Caco-2 (cell line): ENCODE results near the gene PDSS2. TPM values are rescaled to one million over a fixed set of nuclear protein-coding genes. Genes with fewer than 3 reads are reported as not detected.
A peak's percentile ranks its signal among the peaks of the same experiment; 100 is the strongest.

Source experiments
- BruUV-seq: library from RNA; stranded (reverse); fragments of 400-500 nt; replicated peaks from 2 replicates; lab custom pipeline; 2021; lab: Mats Ljungman, UMichigan
- CTCF ChIA-PET: fragments of 300-600 bp; sonication (Branson Sonifier 250); formaldehyde crosslinking; loops from one replicate; lab custom pipeline; 2022; ENCODE audit warnings: antibody characterized with exemption; lab: Charles Lee
- POLR2A ChIA-PET: fragments of 300-600 bp; sonication (Branson Sonifier 250); formaldehyde crosslinking; loops from one replicate; lab custom pipeline; 2022; ENCODE audit warnings: antibody characterized with exemption; lab: Charles Lee
- DNase-seq, 2 experiments: peaks; one replicate each; pipeline versions ENCODE4 v3.0.0 to v3.0.0-alpha.2; 2020 to 2022
- H3K27me3 ChIP-seq: replicated peaks from 2 replicates; pipeline ENCODE4 v1.6.0; 2011; ENCODE audit warnings: low read length; ENCODE audit not compliant: control insufficient read depth, insufficient read depth
- H3K36me3 ChIP-seq: 2 replicates; pipeline ENCODE4 v1.5.1; 2011; ENCODE audit warnings: low read length; ENCODE audit not compliant: control insufficient read depth, insufficient read depth
- H3K4me1 ChIP-seq: fragments of 250-450 bp; sonication (Bioruptor Pico); 2 replicates; pipeline ENCODE4 v1.5.1; 2020; ENCODE audit warnings: mild to moderate bottlenecking
- H3K4me3 ChIP-seq: 2 replicates; pipeline ENCODE4 v1.5.1; 2011; ENCODE audit warnings: low read depth, mild to moderate bottlenecking, control low read depth, low read length
- H3K9me3 ChIP-seq: fragments of 250-450 bp; sonication (Bioruptor Pico); 2 replicates; pipeline ENCODE4 v1.5.1; 2020; ENCODE audit warnings: mild to moderate bottlenecking, moderate library complexity
- H3K27ac Mint-ChIP-seq: one replicate; pipeline ENCODE4 v1.8.0; 2022; ENCODE audit warnings: mixed read lengths; ENCODE audit not compliant: unreplicated experiment
- H3K27me3 Mint-ChIP-seq: one replicate; pipeline ENCODE4 v1.8.0; 2022; ENCODE audit warnings: mixed read lengths; ENCODE audit not compliant: insufficient read depth, unreplicated experiment
- H3K36me3 Mint-ChIP-seq: one replicate; pipeline ENCODE4 v1.8.0; 2022; ENCODE audit warnings: mild to moderate bottlenecking, mixed read lengths; ENCODE audit not compliant: insufficient read depth, unreplicated experiment
- H3K4me1 Mint-ChIP-seq: one replicate; pipeline ENCODE4 v1.8.0; 2022; ENCODE audit warnings: low read depth, mixed read lengths; ENCODE audit not compliant: unreplicated experiment
- H3K4me3 Mint-ChIP-seq: one replicate; pipeline ENCODE4 v1.8.0; 2022; ENCODE audit warnings: mild to moderate bottlenecking, moderate library complexity, mixed read lengths; ENCODE audit not compliant: unreplicated experiment
- H3K9me3 Mint-ChIP-seq: one replicate; pipeline ENCODE4 v1.8.0; 2022; ENCODE audit warnings: mixed read lengths; ENCODE audit not compliant: unreplicated experiment
- CTCF ChIP-seq, 2 experiments: fragments of 200-600 bp in 1 of 2; IDR thresholded peaks; 1 replicate in 1 of 2; 2 replicates in 1 of 2; pipeline versions ENCODE4 v1.5.1 to v1.8.0; 2011 to 2022; ENCODE audit warnings: antibody characterized with exemption in 1 of 2, control low read depth in 1 of 2, inconsistent platforms in 1 of 2, low read depth in 1 of 2, low read length in 1 of 2, mild to moderate bottlenecking in 1 of 2, moderate library complexity in 1 of 2; ENCODE audit not compliant: insufficient read depth in 1 of 2, severe bottlenecking in 1 of 2, unreplicated experiment in 1 of 2
- intact Hi-C: fragments of 100-400 bp; cut with micrococcal nuclease; formaldehyde crosslinking; loops from one replicate; pipeline ENCODE4 v1.10.0; 2022; ENCODE audit not compliant: unreplicated experiment
- total RNA-seq: library from RNA; stranded (reverse); gene quantifications from 2 replicates; pipeline ENCODE4 v1.2.3, GENCODE V29; 2022

PDSS2 gene
- total RNA-seq, 1 experiment from 2014 or later, result 10.3 TPM

- H3K27me3 Mint-ChIP-seq, result no peaks in the 10 kb centered on the region
- H3K4me1 ChIP-seq, result peaks cover 7% of the 10 kb centered on the region; the same call in 1 of the 2 replicates
- no peaks in the 10 kb centered on the region for H3K27me3 ChIP-seq
- peak within 1 kb of the TSS; percentile 84 for H3K4me3 ChIP-seq
- TF ChIP-seq CTCF (IDR thresholded peaks at IDR 0.05; ENCODE audit: insufficient read depth in 1 of 2, low read depth in 1 of 2, low read length in 1 of 2, severe bottlenecking in 1 of 2, unreplicated experiment in 1 of 2), result no peak
- no TSS peak for BruUV-seq
- ChIA-PET CTCF (interaction anchor here (1.2 kb wide), 1 partner anchor 23 kb away, joined by 3 read pairs; no protein-coding TSS in a partner anchor), POLR2A (interaction anchor here (0.5 to 1.3 kb wide), 5 partner anchors 33 to 843 kb away, joined by 3 to 5 read pairs (median 4); partner anchors contain the start of genes PDSS2 and SEC63)
- intact Hi-C loops, result loop anchor here (1.0 to 2.0 kb wide), 2 partner anchors 38 to 87 kb away; partner anchors contain the start of gene MTRES1
- H3K9me3 ChIP-seq, result no peaks in the 10 kb centered on the region
- H3K36me3 Mint-ChIP-seq, result no peaks in the 10 kb centered on the region
- H3K4me3 Mint-ChIP-seq, result peak within 1 kb of the TSS; percentile 82
- peaks cover 6% of the 10 kb centered on the region for H3K4me1 Mint-ChIP-seq
- H3K36me3 ChIP-seq, result no peaks in the 10 kb centered on the region; the same call in 1 of the 2 replicates
- DNase-seq, result peak; percentile 42 to 64
- H3K9me3 Mint-ChIP-seq, result no peaks in the 10 kb centered on the region
- H3K27ac Mint-ChIP-seq, result peak within 1 kb of the TSS; percentile 67
Measured at GRCh38 chr6:107114926-107115694, 344.3 kb downstream of the PDSS2 start, which contains the start of gene BEND3. Gene BEND3, minus strand, starts transcription at chr6:107115515. Its CDS starts 16,230 bp downstream, at chr6:107099285.

DNA sequence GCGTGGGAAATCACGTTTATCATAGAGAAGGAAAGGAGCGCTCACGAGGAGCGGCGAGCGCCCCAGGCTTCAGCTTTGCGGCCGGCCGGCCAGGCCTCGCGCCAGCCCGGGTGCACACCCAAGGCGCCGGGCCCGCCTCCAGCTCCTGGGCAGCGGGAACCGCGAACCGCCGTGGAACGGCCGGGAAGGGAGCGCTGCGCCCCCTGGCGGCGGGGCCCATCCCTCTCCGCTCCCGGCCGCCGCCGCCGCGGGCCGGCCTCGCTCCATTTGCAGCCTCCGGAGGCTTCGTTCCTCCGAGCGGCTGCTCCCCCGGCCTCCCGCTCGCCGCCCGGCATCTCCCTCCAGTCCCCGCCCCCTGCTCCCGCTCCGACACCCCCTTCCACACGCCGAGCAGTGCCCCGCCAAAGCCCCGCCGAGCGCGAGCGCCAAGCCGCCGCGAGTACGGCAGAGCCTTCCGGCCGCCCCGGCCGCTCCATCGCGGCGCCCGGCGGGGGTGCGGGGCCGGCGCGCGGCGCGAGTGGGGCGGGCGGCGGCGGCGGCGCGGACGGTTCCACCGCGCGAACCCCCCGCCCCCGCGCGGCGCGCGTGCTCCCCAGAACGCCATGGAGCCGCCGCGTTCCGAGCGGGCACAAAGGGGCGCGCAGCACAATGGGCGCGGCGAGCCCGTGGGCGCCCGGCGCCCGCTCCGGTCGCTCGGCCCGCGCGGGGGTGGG lies 345.0 kb downstream of the PDSS2 start:
- Histone ChIP-seq H3K27me3 (no peaks in the 10 kb centered on the region), H3K4me3 (peak overlapping the region; percentile 84), H3K36me3 (no peaks in the 10 kb centered on the region; the same call in 1 of the 2 replicates), H3K4me1 (peaks cover 7% of the 10 kb centered on the region; the same call in 1 of the 2 replicates), H3K9me3 (no peaks in the 10 kb centered on the region)
- no peaks in the 10 kb centered on the region for H3K27me3 Mint-ChIP-seq
- H3K27ac Mint-ChIP-seq, result peak overlapping the region; percentile 40
- no peaks in the 10 kb centered on the region for H3K9me3 Mint-ChIP-seq
- peaks cover 6% of the 10 kb centered on the region for H3K4me1 Mint-ChIP-seq
- no peaks in the 10 kb centered on the region for H3K36me3 Mint-ChIP-seq
- intact Hi-C loops, result loop anchor here (1.0 to 2.0 kb wide), 2 partner anchors 38 to 86 kb away; partner anchors contain the start of gene MTRES1
- ChIA-PET CTCF (interaction anchor here (0.5 to 1.2 kb wide), 12 partner anchors 11 to 1209 kb away, joined by 3 to 6 read pairs (median 3); partner anchors contain the start of gene PDSS2), POLR2A (interaction anchor here (0.6 to 1.2 kb wide), 3 partner anchors 38 to 1616 kb away, joined by 3 to 5 read pairs (median 4); no protein-coding TSS in a partner anchor)
- no TSS peak for BruUV-seq
- DNase-seq, result peak; percentile 82 to 90
- TF ChIP-seq CTCF (IDR thresholded peaks at IDR 0.05; ENCODE audit: insufficient read depth in 1 of 2, low read depth in 1 of 2, low read length in 1 of 2, severe bottlenecking in 1 of 2, unreplicated experiment in 1 of 2), result peak; percentile 9 to 85
- peak overlapping the region; percentile 82 for H3K4me3 Mint-ChIP-seq

GRCh38 chr6:107110200-107110599 lies 349.2 kb downstream of the PDSS2 start:
- Histone ChIP-seq H3K36me3 (no peaks in the 10 kb centered on the region; the same call in 1 of the 2 replicates), H3K27me3 (no peaks in the 10 kb centered on the region), H3K4me1 (no peaks in the 10 kb centered on the region), H3K9me3 (no peaks in the 10 kb centered on the region), H3K4me3 (no peak overlapping the region)
- Mint-ChIP-seq H3K27ac (no peak overlapping the region), H3K4me3 (no peak overlapping the region), H3K9me3 (no peaks in the 10 kb centered on the region), H3K36me3 (no peaks in the 10 kb centered on the region), H3K4me1 (no peaks in the 10 kb centered on the region), H3K27me3 (no peaks in the 10 kb centered on the region)
- intact Hi-C loops, result no loop called here
- ChIA-PET CTCF (interaction anchor here (0.9 kb wide), 1 partner anchor 28 kb away, joined by 3 read pairs; no protein-coding TSS in a partner anchor), POLR2A (no interaction called here)
- no peak for DNase-seq
- no peak for TF ChIP-seq CTCF (IDR thresholded peaks at IDR 0.05; ENCODE audit: insufficient read depth in 1 of 2, low read depth in 1 of 2, low read length in 1 of 2, severe bottlenecking in 1 of 2, unreplicated experiment in 1 of 2)
- BruUV-seq, result no TSS peak
